ENCODE measurements around the gene SRSF3.

- TF ChIP-seq, protein P1, sequence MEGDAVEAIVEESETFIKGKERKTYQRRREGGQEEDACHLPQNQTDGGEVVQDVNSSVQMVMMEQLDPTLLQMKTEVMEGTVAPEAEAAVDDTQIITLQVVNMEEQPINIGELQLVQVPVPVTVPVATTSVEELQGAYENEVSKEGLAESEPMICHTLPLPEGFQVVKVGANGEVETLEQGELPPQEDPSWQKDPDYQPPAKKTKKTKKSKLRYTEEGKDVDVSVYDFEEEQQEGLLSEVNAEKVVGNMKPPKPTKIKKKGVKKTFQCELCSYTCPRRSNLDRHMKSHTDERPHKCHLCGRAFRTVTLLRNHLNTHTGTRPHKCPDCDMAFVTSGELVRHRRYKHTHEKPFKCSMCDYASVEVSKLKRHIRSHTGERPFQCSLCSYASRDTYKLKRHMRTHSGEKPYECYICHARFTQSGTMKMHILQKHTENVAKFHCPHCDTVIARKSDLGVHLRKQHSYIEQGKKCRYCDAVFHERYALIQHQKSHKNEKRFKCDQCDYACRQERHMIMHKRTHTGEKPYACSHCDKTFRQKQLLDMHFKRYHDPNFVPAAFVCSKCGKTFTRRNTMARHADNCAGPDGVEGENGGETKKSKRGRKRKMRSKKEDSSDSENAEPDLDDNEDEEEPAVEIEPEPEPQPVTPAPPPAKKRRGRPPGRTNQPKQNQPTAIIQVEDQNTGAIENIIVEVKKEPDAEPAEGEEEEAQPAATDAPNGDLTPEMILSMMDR (optimal IDR thresholded peaks at IDR 0.05 in 1 of 3, IDR thresholded peaks at IDR 0.05 in 1 of 3, conservative IDR thresholded peaks at IDR 0.05 in 1 of 3; ENCODE audit: extremely low read depth in 1 of 3, insufficient read depth in 2 of 3, low read length in 3 of 3), result no peak
- no peak for TF ChIP-seq EZH2 (IDR thresholded peaks at IDR 0.05; ENCODE audit: low read length)
Observed at GRCh38 chr6:36610041-36610955, 16.1 kb downstream of the SRSF3 start.

All from keratinocyte (primary cell).